Gastrocnemius medialis (tissue), 4 donors: ENCODE data around the gene PHF13. TPM values are rescaled to one million over a fixed set of nuclear protein-coding genes. Genes with fewer than 3 reads are reported as not detected.
A peak's percentile ranks its signal among the peaks of the same experiment; 100 is the strongest.

Source experiments
- ATAC-seq, 2 donors: fragments of 150-250 bp; one replicate each; pipeline ENCODE4 v1.9.1; 2016
- DNase-seq, 2 donors: peaks; one replicate each; pipeline ENCODE4 v3.0.0-alpha.2; 2019
- H3K27ac ChIP-seq, 4 donors: fragments of 200-600 bp; sonication (generic); 1 replicate in 1 of 4; 2 replicates in 3 of 4; pipeline ENCODE4 v1.5.1; 2016 to 2018; ENCODE audit warnings: mild to moderate bottlenecking in 2 of 4, moderate library complexity in 1 of 4
- H3K27me3 ChIP-seq, 3 donors: fragments of 200-600 bp; sonication (generic) in 2 of 3; 1 replicate in 1 of 3; 2 replicates in 2 of 3; pipeline versions ENCODE4 v1.5.1 to v1.6.0; 2016 to 2019; ENCODE audit warnings: mild to moderate bottlenecking in 1 of 3, moderate library complexity in 1 of 3
- H3K36me3 ChIP-seq, 2 donors: fragments of 200-600 bp; sonication (generic) in 1 of 2; one replicate each; pipeline ENCODE4 v1.5.1; 2017 to 2018
- H3K4me1 ChIP-seq, 2 donors: fragments of 200-600 bp; sonication (generic) in 1 of 2; one replicate each; pipeline ENCODE4 v1.5.1; 2016 to 2017; ENCODE audit warnings: mild to moderate bottlenecking in 2 of 2
- H3K4me3 ChIP-seq, 4 donors: fragments of 200-600 bp; sonication (generic) in 3 of 4; 1 replicate in 1 of 4; 2 replicates in 3 of 4; pipeline ENCODE4 v1.5.1; 2016 to 2019; ENCODE audit warnings: mild to moderate bottlenecking in 2 of 4
- H3K9me3 ChIP-seq, 3 donors: fragments of 200-600 bp; sonication (generic) in 2 of 3; 1 replicate in 1 of 3; 2 replicates in 2 of 3; pipeline ENCODE4 v1.5.1; 2016 to 2019
- CTCF ChIP-seq, 5 experiments: fragments of 450-650 bp in 3 of 5; fragments of 200-600 bp in 2 of 5; sonication (generic) in 2 of 5; IDR thresholded peaks in 4 of 5; conservative IDR thresholded peaks in 1 of 5; 1 replicate in 4 of 5; 2 replicates in 1 of 5; pipeline ENCODE4 v1.5.1; 2016 to 2019; ENCODE audit warnings: antibody characterized with exemption in 5 of 5, mild to moderate bottlenecking in 3 of 5, moderate library complexity in 3 of 5
- POLR2A ChIP-seq, 2 donors: fragments of 450-650 bp; IDR thresholded peaks; one replicate each; pipeline ENCODE4 v1.6.1; 2017; ENCODE audit warnings: antibody characterized with exemption in 2 of 2, mild to moderate bottlenecking in 2 of 2, moderate library complexity in 2 of 2
- in situ Hi-C, 4 donors: fragments of 200-750 bp; cut with MboI; loops; one replicate each; pipeline versions ENCODE4 v1.15.0 to v1.8.0; 2017; ENCODE audit warnings: low sequenced_read_pairs in 4 of 4
- intact Hi-C: fragments of 100-400 bp; cut with DNase I; formaldehyde crosslinking; loops from one replicate; pipeline ENCODE4 v1.15.1; 2023; ENCODE audit warnings: low total_unique reads
- total RNA-seq, 4 donors: library from RNA; depleted of rRNA; stranded (reverse); fragments of >200 nt; gene quantifications; one replicate each; pipeline versions ENCODE4 v1.1.0 to v1.2.3, GENCODE V29; 2016

The PHF13 gene
- total RNA-seq, 4 donors from 2014 or later: 4.7 to 8.5 (median 5.3) TPM

- no peaks in the 10 kb centered on the region for H3K9me3 ChIP-seq
- no peaks in the 10 kb centered on the region for H3K27me3 ChIP-seq
- TF ChIP-seq POLR2A (IDR thresholded peaks at IDR 0.05) (no peak), CTCF (IDR thresholded peaks at IDR 0.05 in 4 of 5, conservative IDR thresholded peaks at IDR 0.05 in 1 of 5) (no peak)
- H3K27ac ChIP-seq: no peak overlapping the region
- DNase-seq (no peak), ATAC-seq (no peak)
- H3K4me3 ChIP-seq: no peak overlapping the region
- H3K4me1 ChIP-seq: peaks cover 7 to 9% of the 10 kb centered on the region in 2 donors
- peaks cover 0 to 78% of the 10 kb centered on the region in 2 donors for H3K36me3 ChIP-seq
- intact Hi-C loops: no loop called here
- in situ Hi-C loops: loop anchor here in 3 of 4 donors (10.0 to 25.0 kb wide), 3 partner anchors 48 to 146 kb away; partner anchors contain the start of genes PLEKHG5 (in 1 of the 3) and ZBTB48 (in 1 of the 3)
These were observed 19.3 kb downstream of the PHF13 start for GRCh38 chr1:6632588-6633514.

- intact Hi-C loops: no loop called here
- DNase-seq: peak; percentile 60 to 88
These were observed 21.0 kb downstream of the PHF13 start for GRCh38 chr1:6634371-6635052.

GRCh38 chr1:6635161-6635909, 21.8 kb downstream of the PHF13 start:
- in situ Hi-C loops (loop anchor here (5.0 to 25.0 kb wide), 4 partner anchors 51 to 148 kb away; partner anchors contain the start of genes NOL9 (in 1 of the 4), PLEKHG5 (in 1 of the 4) and ZBTB48 (in 1 of the 4)), intact Hi-C loops (no loop called here)
- Histone ChIP-seq H3K36me3 (peaks cover 0 to 83% of the 10 kb centered on the region in 2 donors), H3K27me3 (no peaks in the 10 kb centered on the region), H3K4me1 (peaks cover 0 to 10% of the 10 kb centered on the region in 2 donors), H3K27ac (peak overlapping the region in 2 of 4 donors; percentile 12 to 62), H3K9me3 (no peaks in the 10 kb centered on the region), H3K4me3 (no peak overlapping the region)
- peak in 1 of 2 donors; percentile 1 for ATAC-seq
- DNase-seq: no peak
- TF ChIP-seq POLR2A (IDR thresholded peaks at IDR 0.05) (no peak), CTCF (IDR thresholded peaks at IDR 0.05 in 4 of 5, conservative IDR thresholded peaks at IDR 0.05 in 1 of 5) (no peak)

More at GRCh38 chr1:6634371-6635052, 21.0 kb downstream of the PHF13 start:
- Histone ChIP-seq H3K27ac (peak overlapping the region in 2 of 4 donors; percentile 12 to 62), H3K4me3 (no peak overlapping the region), H3K4me1 (peaks cover 0 to 10% of the 10 kb centered on the region in 2 donors), H3K36me3 (peaks cover 0 to 83% of the 10 kb centered on the region in 2 donors), H3K27me3 (no peaks in the 10 kb centered on the region), H3K9me3 (no peaks in the 10 kb centered on the region)
- in situ Hi-C loops: loop anchor here (5.0 to 25.0 kb wide), 4 partner anchors 50 to 147 kb away; partner anchors contain the start of genes NOL9 (in 1 of the 4), PLEKHG5 (in 1 of the 4) and ZBTB48 (in 1 of the 4)
- TF ChIP-seq POLR2A (IDR thresholded peaks at IDR 0.05) (no peak), CTCF (IDR thresholded peaks at IDR 0.05 in 4 of 5, conservative IDR thresholded peaks at IDR 0.05 in 1 of 5) (peak; percentile 57 to 77 (median 68))
- ATAC-seq: peak; percentile 70 to 89
